ENCODE results near the gene C19orf53. TPM values are rescaled to one million over a fixed set of nuclear protein-coding genes. Genes with fewer than 3 reads are reported as not detected.

The C19orf53 gene
- total and polyA plus RNA-seq, 10 of the 15 experiments (the other 5 are each of a cell fraction or from before 2014, with no cell fraction given) = 109 to 449 (median 218) TPM

- 91% methylated on average over 8 of the region's 11 CpGs for WGBS (ENCODE audit: insufficient coverage, insufficient replicate concordance, low lambda C conversion rate, missing lambda C conversion rate)
- Histone ChIP-seq H4K20me1 (ENCODE audit: control insufficient read depth, insufficient read depth) (no peaks in the 10 kb centered on the region), H3K4me3 (no peak overlapping the region), H2AFZ (ENCODE audit: control insufficient read depth, low read depth, low read length) (no peak overlapping the region), H3K4me1 (ENCODE audit: control insufficient read depth, insufficient read depth, low read length) (no peaks in the 10 kb centered on the region), H3K9ac (ENCODE audit: control insufficient read depth, insufficient read depth, low read length) (no peak overlapping the region), H3K36me3 (ENCODE audit: control insufficient read depth in 2 of 2, insufficient read depth in 2 of 2, low read length in 1 of 2) (0 out of 4 replicates have a peak, but pooled peaks cover 0 to 3% of the 10 kb centered on the region in 2 experiments), H3K27me3 (replicated peaks in 1 of 2; ENCODE audit: control insufficient read depth in 2 of 2, insufficient read depth in 2 of 2, low read length in 1 of 2) (no peaks in the 10 kb centered on the region), H3K27ac (ENCODE audit: control insufficient read depth, insufficient read depth) (no peak overlapping the region), H3K9me3 (replicated peaks; ENCODE audit: control insufficient read depth, insufficient read depth, low read length) (no peaks in the 10 kb centered on the region), H3K4me2 (ENCODE audit: control insufficient read depth, insufficient read depth) (no peak overlapping the region), H3K79me2 (ENCODE audit: control insufficient read depth, insufficient read depth, low read length) (no peaks in the 10 kb centered on the region)
- ChIA-PET CTCF (interaction anchor here (1.0 kb wide), 1 partner anchor 43 kb away, joined by 3 read pairs; no protein-coding TSS in a partner anchor), POLR2A (interaction anchor here (0.9 kb wide), 1 partner anchor 25 kb away, joined by 3 read pairs; the partner anchor contains the start of gene ZSWIM4), SMC1A (ENCODE audit: uncharacterized antibody, unreplicated experiment) (no interaction called here), RAD21 (ENCODE audit: unreplicated experiment) (no interaction called here)
- no peak for TF ChIP-seq ASH2L (IDR thresholded peaks at IDR 0.05; ENCODE audit: borderline replicate concordance, low read depth)
- no peak for TF ChIP-seq MYB (IDR thresholded peaks at IDR 0.05; ENCODE audit: borderline replicate concordance, low read depth, low read length)
- no peak for TF ChIP-seq ZNF24 (IDR thresholded peaks at IDR 0.05)
- TF ChIP-seq STAT1 (conservative IDR thresholded peaks at IDR 0.05) = no peak
- no peak for TF ChIP-seq CEBPB (IDR thresholded peaks at IDR 0.05; ENCODE audit: borderline replicate concordance in 1 of 2, low read depth in 2 of 2, low read length in 2 of 2)
- no peak for TF ChIP-seq SMC3 (IDR thresholded peaks at IDR 0.05; ENCODE audit: borderline replicate concordance, low read length)
- no peak for TF ChIP-seq HDGF (IDR thresholded peaks at IDR 0.05)
- TF ChIP-seq IRF5 (IDR thresholded peaks at IDR 0.05; ENCODE audit: borderline replicate concordance) = no peak
- no peak for TF ChIP-seq PAX8 (IDR thresholded peaks at IDR 0.05)
- TF ChIP-seq RAD51 (IDR thresholded peaks at IDR 0.05) = no peak
- TF ChIP-seq PKNOX1 (IDR thresholded peaks at IDR 0.05) = no peak
- no peak for TF ChIP-seq PML (IDR thresholded peaks at IDR 0.05; ENCODE audit: low read length)
- TF ChIP-seq ZBTB4 (CRISPR knock-in tag; IDR thresholded peaks at IDR 0.05) = no peak
- TF ChIP-seq TCF3 (IDR thresholded peaks at IDR 0.05; ENCODE audit: borderline replicate concordance, insufficient read depth, low read depth, low read length) = no peak
- FAIRE-seq = no peak
- intact Hi-C loops (cut with micrococcal nuclease; ENCODE audit: unreplicated experiment) (no loop called here), in situ Hi-C loops (cut with MboI) (no loop called here)
- ATAC-seq = no peak
- no peak for DNase-seq (ENCODE audit: low read depth, low spot score)
- BruUV-seq (replicated peaks) = no TSS peak
These were observed 45.0 kb downstream of the C19orf53 start for GRCh38 chr19:13819238-13819637.

Data from GM12878 (cell line).